OCI-LY1 (cell line): ENCODE data around the gene POLL.

Experiments
- H2AFZ ChIP-seq: fragments of 200-600 bp; sonication (generic), shearing (Covaris generic); 2 replicates; pipeline ENCODE4 v1.6.0; 2014; ENCODE audit warnings: antibody characterized with exemption, mild to moderate bottlenecking, low read length
- H3F3A ChIP-seq: fragments of 200-600 bp; sonication (generic), shearing (Covaris generic); 2 replicates; pipeline ENCODE4 v1.6.0; 2014; ENCODE audit warnings: mild to moderate bottlenecking, antibody characterized with exemption, low read length, moderate library complexity; ENCODE audit not compliant: insufficient read depth
- H3K27ac ChIP-seq: fragments of 200-600 bp; sonication (generic); 2 replicates; pipeline ENCODE4 v1.5.1; 2014; ENCODE audit warnings: low read length, mixed run types, mild to moderate bottlenecking, low read depth; ENCODE audit not compliant: poor library complexity, severe bottlenecking
- H3K27me3 ChIP-seq: fragments of 200-600 bp; sonication (generic); 2 replicates; pipeline ENCODE4 v1.6.0; 2014; ENCODE audit warnings: antibody characterized with exemption, mild to moderate bottlenecking, low read length, moderate library complexity; ENCODE audit not compliant: insufficient read depth
- H3K36me3 ChIP-seq: fragments of 200-600 bp; sonication (generic); 2 replicates; pipeline ENCODE4 v1.6.1; 2014; ENCODE audit warnings: mild to moderate bottlenecking, antibody characterized with exemption, low read length, moderate library complexity, mixed read lengths; ENCODE audit not compliant: insufficient read depth
- H3K4me1 ChIP-seq: fragments of 200-600 bp; sonication (generic); 2 replicates; pipeline ENCODE4 v1.5.1; 2014; ENCODE audit warnings: mild to moderate bottlenecking, low read length, moderate library complexity; ENCODE audit not compliant: insufficient read depth, severe bottlenecking
- H3K4me2 ChIP-seq: fragments of 200-600 bp; sonication (generic), shearing (Covaris generic); 2 replicates; pipeline ENCODE4 v1.6.1; 2014; ENCODE audit warnings: low read length
- H3K4me3 ChIP-seq: fragments of 200-600 bp; sonication (generic); 2 replicates; pipeline ENCODE4 v1.5.1; 2014; ENCODE audit warnings: low read length, low read depth, mild to moderate bottlenecking, mixed read lengths; ENCODE audit not compliant: poor library complexity, severe bottlenecking
- H3K79me2 ChIP-seq: fragments of 200-600 bp; shearing (Covaris generic); 2 replicates; pipeline ENCODE4 v1.6.1; 2016; ENCODE audit warnings: mixed run types, low read length, mixed read lengths; ENCODE audit not compliant: insufficient read depth
- H3K9ac ChIP-seq: fragments of 200-600 bp; sonication (generic), shearing (Covaris generic); 2 replicates; pipeline ENCODE4 v1.6.1; 2014; ENCODE audit warnings: mild to moderate bottlenecking, low read length, mixed read lengths
- H3K9me2 ChIP-seq: fragments of 200-600 bp; sonication (generic), shearing (Covaris generic); 2 replicates; pipeline ENCODE4 v1.6.1; 2014; ENCODE audit warnings: low read depth, mild to moderate bottlenecking, low read length, mixed read lengths
- H3K9me3 ChIP-seq: fragments of 200-600 bp; shearing (Covaris generic); 2 replicates; pipeline ENCODE4 v1.6.1; 2014; ENCODE audit warnings: low read length, mixed read lengths
- H4K20me1 ChIP-seq: fragments of 200-600 bp; sonication (generic), shearing (Covaris generic); 2 replicates; pipeline ENCODE4 v1.6.0; 2016; ENCODE audit warnings: mild to moderate bottlenecking, low read length; ENCODE audit not compliant: insufficient read depth
- CTCF ChIP-seq: fragments of 200-600 bp; sonication (generic), shearing (Covaris generic); IDR thresholded peaks from 2 replicates; pipeline ENCODE4 v1.5.1; 2017; ENCODE audit warnings: mild to moderate bottlenecking, antibody characterized with exemption, low read length, moderate library complexity, mixed read lengths
- EZH2 ChIP-seq: fragments of 200-600 bp; sonication (generic), shearing (Covaris generic); IDR thresholded peaks from 2 replicates; pipeline ENCODE4 v1.8.0; 2017; ENCODE audit warnings: borderline replicate concordance, mixed run types, mild to moderate bottlenecking, antibody characterized with exemption, low read length, moderate library complexity, mixed read lengths

Gene POLL

GRCh38 chr10:101568054-101568745 is 19.9 kb downstream of the POLL start:
- H3K4me3 ChIP-seq = no peak overlapping the region
- no peaks in the 10 kb centered on the region for H3K9me2 ChIP-seq
- H3K27me3 ChIP-seq = no peaks in the 10 kb centered on the region
- no peak overlapping the region for H3K4me2 ChIP-seq
- no peak overlapping the region for H3K27ac ChIP-seq
- H3K9me3 ChIP-seq = no peaks in the 10 kb centered on the region
- no peaks in the 10 kb centered on the region for H3K36me3 ChIP-seq
- no peak overlapping the region for H3K9ac ChIP-seq
- no peak for TF ChIP-seq CTCF
- TF ChIP-seq EZH2 = no peak
- no peaks in the 10 kb centered on the region for H4K20me1 ChIP-seq
- H2AFZ ChIP-seq = no peak overlapping the region
- H3K79me2 ChIP-seq = no peaks in the 10 kb centered on the region
- H3K4me1 ChIP-seq = peaks cover 10% of the 10 kb centered on the region
- H3F3A ChIP-seq = no peaks in the 10 kb centered on the region

GRCh38 chr10:101567165-101568006 is 20.7 kb downstream of the POLL start:
- TF ChIP-seq EZH2 = no peak
- no peak for TF ChIP-seq CTCF
- Histone ChIP-seq H3K4me3 (no peak overlapping the region), H2AFZ (no peak overlapping the region), H3F3A (no peaks in the 10 kb centered on the region), H3K9me2 (no peaks in the 10 kb centered on the region), H3K9ac (no peak overlapping the region), H3K79me2 (no peaks in the 10 kb centered on the region), H3K9me3 (no peaks in the 10 kb centered on the region), H3K4me2 (peak overlapping the region; percentile 47; the same call in 1 of the 2 replicates), H4K20me1 (no peaks in the 10 kb centered on the region), H3K4me1 (peaks cover 10% of the 10 kb centered on the region), H3K27me3 (no peaks in the 10 kb centered on the region), H3K27ac (no peak overlapping the region), H3K36me3 (no peaks in the 10 kb centered on the region)

GRCh38 chr10:101566333-101567164 is 21.5 kb downstream of the POLL start:
- Histone ChIP-seq H3K4me1 (peaks cover 10% of the 10 kb centered on the region), H3K27me3 (no peaks in the 10 kb centered on the region), H3K9ac (no peak overlapping the region), H3K4me2 (peak overlapping the region; percentile 47), H3K4me3 (peak overlapping the region; percentile 30), H3F3A (no peaks in the 10 kb centered on the region), H3K9me2 (no peaks in the 10 kb centered on the region), H4K20me1 (no peaks in the 10 kb centered on the region), H3K79me2 (no peaks in the 10 kb centered on the region), H3K27ac (no peak overlapping the region), H3K9me3 (no peaks in the 10 kb centered on the region), H2AFZ (no peak overlapping the region), H3K36me3 (no peaks in the 10 kb centered on the region)
- TF ChIP-seq EZH2 (no peak), CTCF (no peak)
